Adrenal gland (tissue), 12 donors: ENCODE measurements around the gene CDK15. TPM values are rescaled to one million over a fixed set of nuclear protein-coding genes. Genes with fewer than 3 reads are reported as not detected.
"Not testable (repeated sequence)": the region's sequence is repeated elsewhere in the genome, so short reads cannot be mapped to it uniquely, and the experiment has no call there.

Source experiments
- DNase-seq, 7 donors: peaks; one replicate each; pipeline ENCODE4 v3.0.0-alpha.2; 2019 to 2020
- H3K27ac ChIP-seq, 5 donors: fragments of 200-600 bp; sonication (generic) in 4 of 5; 1 replicate in 3 of 5; 2 replicates in 2 of 5; pipeline versions ENCODE4 v1.5.1 to v1.8.0; 2016 to 2020; ENCODE audit warnings: mild to moderate bottlenecking in 1 of 5
- H3K27me3 ChIP-seq: fragments of 200-600 bp; 2 replicates; pipeline ENCODE4 v1.8.0; 2021
- H3K36me3 ChIP-seq, 2 donors: fragments of 200-600 bp; replicated peaks in 1 of 2; 1 replicate in 1 of 2; 2 replicates in 1 of 2; pipeline versions ENCODE4 v1.5.1 to v1.8.0; 2018 to 2022
- H3K4me1 ChIP-seq, 2 donors: fragments of 200-600 bp; replicated peaks in 1 of 2; 1 replicate in 1 of 2; 2 replicates in 1 of 2; pipeline versions ENCODE4 v1.5.1 to v1.8.0; 2018 to 2021
- H3K4me3 ChIP-seq, 4 donors: fragments of 200-600 bp; sonication (generic) in 3 of 4; one replicate each; pipeline ENCODE4 v1.5.1; 2016 to 2018
- H3K9me3 ChIP-seq, 3 donors: fragments of 200-600 bp; sonication (generic) in 1 of 3; replicated peaks in 1 of 3; 1 replicate in 2 of 3; 2 replicates in 1 of 3; pipeline versions ENCODE4 v1.5.1 to v1.8.0; 2016 to 2021
- CTCF ChIP-seq, 6 experiments: fragments of 450-650 bp in 4 of 6; fragments of 200-600 bp in 2 of 6; sonication (generic) in 1 of 6; IDR thresholded peaks; 1 replicate in 5 of 6; 2 replicates in 1 of 6; pipeline versions ENCODE4 v1.5.1 to v1.8.0; 2016 to 2021; ENCODE audit warnings: antibody characterized with exemption in 6 of 6, mild to moderate bottlenecking in 2 of 6, moderate library complexity in 1 of 6
- POLR2A ChIP-seq, 2 donors: fragments of 450-650 bp; IDR thresholded peaks; one replicate each; pipeline ENCODE4 v1.6.1; 2017; ENCODE audit warnings: antibody characterized with exemption in 2 of 2, mild to moderate bottlenecking in 2 of 2, moderate library complexity in 1 of 2
- WGBS, 4 donors: extraction: QIAGEN DNeasy Blood & Tissue Kit in 2 of 4; methylation state at CpG; one replicate each; pipeline versions ENCODE4 v1.1.5 to v1.1.7; 2013 to 2017; 5-methylcytosine and 5-hydroxymethylcytosine counted together
- intact Hi-C, 2 donors: fragments of 100-400 bp; cut with DNase I; formaldehyde crosslinking; loops; one replicate each; pipeline versions ENCODE4 v1.14.1 to v1.15.0; 2022 to 2023
- polyA plus RNA-seq, 3 donors: library from polyadenylated mRNA; stranded (reverse); fragments of 200-250 nt in 2 of 3; fragments of 350-450 nt in 1 of 3; fragmentation: Illumina TruSeq in 1 of 3; extraction: RNeasy Lipid Tissue Mini Kit (QIAGEN cat#74804) in 1 of 3; gene quantifications; one replicate each; pipeline ENCODE4 v1.2.3, GENCODE V29; 2013 to 2014
- total RNA-seq, 9 donors: library from RNA; depleted of rRNA in 4 of 9; stranded (reverse); fragments of >200 nt in 4 of 9; fragments of 120-200 nt in 1 of 9; fragmentation: NEBNext Ultra II Directional in 1 of 9; extraction: Animal tissue kit (Norgen Biotek cat#: 25700) in 1 of 9; gene quantifications; one replicate each; pipeline versions ENCODE4 v1.1.0 to v1.2.4, GENCODE V29; 2013 to 2023
- donor health status: healthy with polysubstance abuse.
- donor health status: Bipolar disorder and iron deficiency.
- donor health status: DM: yes; HTN: yes; CAD: no.
- donor health status: DM: no; HTN: no; CAD: no.
- donor health status: DM: no; HTN: no; CAD: no.
- donor health status: DM: yes; HTN: yes; CAD: no.

Gene CDK15
- total and polyA plus RNA-seq, 12 donors: 0.06 to 1.2 (median 0.14) TPM; not detected in 1

GRCh38 chr2:201797175-201797840, 9.0 kb upstream of the CDK15 start:
- H3K9me3 ChIP-seq: no peaks in the 10 kb centered on the region
- intact Hi-C loops: loop anchor here in 1 of 2 donors (5.0 kb wide), 1 partner anchor 380 kb away; no protein-coding TSS in a partner anchor
- no peak overlapping the region for H3K4me3 ChIP-seq
- no peak overlapping the region for H3K27ac ChIP-seq
- TF ChIP-seq POLR2A (IDR thresholded peaks at IDR 0.05) (no peak), CTCF (IDR thresholded peaks at IDR 0.05) (no peak)
- no peaks in the 10 kb centered on the region for H3K36me3 ChIP-seq
- H3K4me1 ChIP-seq: no peaks in the 10 kb centered on the region
- H3K27me3 ChIP-seq: no peaks in the 10 kb centered on the region
- no peak for DNase-seq
- WGBS, 4 donors: 58 to 66% (median 63%) methylated on average over 5 of the region's 5 CpGs

- Histone ChIP-seq H3K27me3 (no peaks in the 10 kb centered on the region), H3K36me3 (no peaks in the 10 kb centered on the region), H3K9me3 (no peaks in the 10 kb centered on the region), H3K4me3 (no peak overlapping the region), H3K27ac (no peak overlapping the region), H3K4me1 (no peaks in the 10 kb centered on the region)
- intact Hi-C loops: loop anchor here in 1 of 2 donors (5.0 kb wide), 1 partner anchor 379 kb away; no protein-coding TSS in a partner anchor
- DNase-seq: no peak
- 66 to 79% (median 68%) methylated on average over 7 of the region's 7 CpGs for WGBS, 4 donors
- TF ChIP-seq POLR2A (IDR thresholded peaks at IDR 0.05) (no peak), CTCF (IDR thresholded peaks at IDR 0.05) (no peak)
Observed at GRCh38 chr2:201798252-201798913, 8.0 kb upstream of the CDK15 start.

GRCh38 chr2:201798914-201799285, 7.4 kb upstream of the CDK15 start:
- 75 to 81% (median 78%) methylated on average over 2 of the region's 2 CpGs for WGBS, 4 donors
- H3K27me3 ChIP-seq, H3K36me3 ChIP-seq, H3K4me1 ChIP-seq, DNase-seq, H3K9me3 ChIP-seq, H3K27ac ChIP-seq, H3K4me3 ChIP-seq: not testable (repeated sequence)
- intact Hi-C loops: loop anchor here in 1 of 2 donors (5.0 kb wide), 1 partner anchor 378 kb away; no protein-coding TSS in a partner anchor

- Histone ChIP-seq H3K36me3 (no peaks in the 10 kb centered on the region), H3K4me3 (no peak overlapping the region), H3K9me3 (no peaks in the 10 kb centered on the region), H3K27me3 (no peaks in the 10 kb centered on the region), H3K27ac (peak overlapping the region in 2 of 5 donors; percentile 25 to 56), H3K4me1 (peaks cover 0 to 15% of the 10 kb centered on the region in 2 donors)
- intact Hi-C loops: loop anchor here (10.0 kb wide), 2 partner anchors 47 to 367 kb away; no protein-coding TSS in a partner anchor
- 68 to 74% (median 70%) methylated on average over 8 of the region's 8 CpGs for WGBS, 4 donors
- TF ChIP-seq POLR2A (IDR thresholded peaks at IDR 0.05) (no peak), CTCF (IDR thresholded peaks at IDR 0.05) (no peak)
- DNase-seq: peak in 6 of 7 donors; percentile 10 to 64 (median 32)
Observed at GRCh38 chr2:201807452-201807999, 1.2 kb downstream of the CDK15 start.
